ENCODE results near the gene CD63.
A peak's percentile ranks its signal among the peaks of the same experiment; 100 is the strongest.

CD63 gene

GRCh38 chr12:55719371-55719770 lies 9.4 kb downstream of the CD63 start:
- no peak overlapping the region for H3K27ac ChIP-seq
- TF ChIP-seq ZFX (IDR thresholded peaks at IDR 0.05) (no peak), CTCF (conservative IDR thresholded peaks at IDR 0.05) (no peak)

- no peak overlapping the region for H3K27ac ChIP-seq
- no peak for TF ChIP-seq CTCF (conservative IDR thresholded peaks at IDR 0.05)
- no peak for TF ChIP-seq ZFX (IDR thresholded peaks at IDR 0.05)
Measured at GRCh38 chr12:55718624-55719275, 10.1 kb downstream of the CD63 start.

- H3K27ac ChIP-seq, result no peak overlapping the region
- TF ChIP-seq CTCF (conservative IDR thresholded peaks at IDR 0.05) (no peak), ZFX (IDR thresholded peaks at IDR 0.05) (no peak)
Measured at GRCh38 chr12:55718015-55718414, 10.8 kb downstream of the CD63 start.

- peak overlapping the region; percentile 74 for H3K27ac ChIP-seq
- TF ChIP-seq ZFX (IDR thresholded peaks at IDR 0.05), result no peak
Measured at GRCh38 chr12:55717011-55718007, 11.5 kb downstream of the CD63 start.

GRCh38 chr12:55716582-55716957 lies 12.2 kb downstream of the CD63 start:
- peak overlapping the region; percentile 74 for H3K27ac ChIP-seq
- TF ChIP-seq ZFX (IDR thresholded peaks at IDR 0.05), result no peak
- TF ChIP-seq CTCF (conservative IDR thresholded peaks at IDR 0.05), result no peak

GRCh38 chr12:55715833-55716581 lies 12.8 kb downstream of the CD63 start, which contains the start of gene BLOC1S1:
Gene BLOC1S1 (plus strand): TSS chr12:55716046. CDS start chr12:55716052, 6 bp downstream.
- TF ChIP-seq ZFX (IDR thresholded peaks at IDR 0.05) (peak; percentile 95; the same call in 1 of the 2 replicates), CTCF (conservative IDR thresholded peaks at IDR 0.05) (no peak)
- peak within 1 kb of the TSS; percentile 74 for H3K27ac ChIP-seq

- TF ChIP-seq CTCF (conservative IDR thresholded peaks at IDR 0.05) (no peak), ZFX (IDR thresholded peaks at IDR 0.05) (no peak)
- peak overlapping the region; percentile 74 for H3K27ac ChIP-seq
Measured at GRCh38 chr12:55715169-55715764, 13.5 kb downstream of the CD63 start.

All from C4-2B (cell line).